Stimulated activated CD4-positive, alpha-beta T cell treated with anti-CD3 and anti-CD28 coated beads, Interleukin-12 subunit alpha, Interleukin-12 subunit beta, amount 100 ng/mL, for 4 hours (primary cell): ENCODE data around the gene C1QTNF4.
"Not testable (repeated sequence)": the region's sequence is repeated elsewhere in the genome, so short reads cannot be mapped to it uniquely, and the experiment has no call there.

Source experiments
- DNase-seq: peaks from one replicate; pipeline ENCODE4 v3.0.0-alpha.2; 2020

Gene C1QTNF4

GRCh38 chr11:47593934-47594855 lies at the start of gene C1QTNF4:
TSS of gene C1QTNF4 (minus strand) at chr11:47594411. CDS start at chr11:47590810, 3,601 bp downstream.
- no peak for DNase-seq

GRCh38 chr11:47642099-47642855 lies 48.1 kb upstream of the C1QTNF4 start, which contains the start of gene MTCH2:
TSS of gene MTCH2 (minus strand) at chr11:47642559. CDS start at chr11:47642465, 94 bp downstream.
- DNase-seq = peak; percentile 94

- DNase-seq = no peak
Measured at GRCh38 chr11:47641600-47642098, 47.4 kb upstream of the C1QTNF4 start.

GRCh38 chr11:47640506-47640905 lies 46.3 kb upstream of the C1QTNF4 start:
- DNase-seq = not testable (repeated sequence)

- not testable (repeated sequence) for DNase-seq
Measured at GRCh38 chr11:47636331-47636730, 42.1 kb upstream of the C1QTNF4 start.

GRCh38 chr11:47631473-47631872 lies 37.3 kb upstream of the C1QTNF4 start:
- DNase-seq = no peak

- DNase-seq = no peak
Measured at GRCh38 chr11:47628026-47628425, 33.8 kb upstream of the C1QTNF4 start.

- DNase-seq = no peak
Measured at GRCh38 chr11:47626234-47626633, 32.0 kb upstream of the C1QTNF4 start.

GRCh38 chr11:47620836-47621378 lies 26.7 kb upstream of the C1QTNF4 start:
- no peak for DNase-seq

GRCh38 chr11:47617417-47617809 lies 23.2 kb upstream of the C1QTNF4 start:
- no peak for DNase-seq

- no peak for DNase-seq
Measured at GRCh38 chr11:47616726-47617416, 22.7 kb upstream of the C1QTNF4 start.

GRCh38 chr11:47615249-47615648 lies 21.0 kb upstream of the C1QTNF4 start:
- no peak for DNase-seq

- DNase-seq = no peak
Measured at GRCh38 chr11:47611348-47611794, 17.2 kb upstream of the C1QTNF4 start.

GRCh38 chr11:47609675-47610074 lies 15.5 kb upstream of the C1QTNF4 start:
- DNase-seq = no peak

GRCh38 chr11:47607380-47607779 lies 13.2 kb upstream of the C1QTNF4 start:
- no peak for DNase-seq

- DNase-seq = no peak
Measured at GRCh38 chr11:47606731-47607130, 12.5 kb upstream of the C1QTNF4 start.

GRCh38 chr11:47605921-47606320 lies 11.7 kb upstream of the C1QTNF4 start:
- DNase-seq = no peak

GRCh38 chr11:47603295-47603694 lies 9.1 kb upstream of the C1QTNF4 start:
- no peak for DNase-seq

GRCh38 chr11:47599902-47600301 lies 5.7 kb upstream of the C1QTNF4 start:
- no peak for DNase-seq

GRCh38 chr11:47595967-47596366 lies 1.8 kb upstream of the C1QTNF4 start:
- no peak for DNase-seq

- no peak for DNase-seq
Measured at GRCh38 chr11:47595029-47595428, 818 bp upstream of the C1QTNF4 start.

- no peak for DNase-seq
Measured at GRCh38 chr11:47593492-47593933, 698 bp downstream of the C1QTNF4 start.
